HG03045 (cell line): ENCODE measurements around the gene BAHD1.

Source experiments
- ATAC-seq: cut with Tn5 transposase; IDR thresholded peaks from one replicate; pipeline ENCODE4 v1.9.1; 2021; ENCODE audit warnings: mild to moderate bottlenecking, moderate library complexity; ENCODE audit not compliant: unreplicated experiment

BAHD1 gene

GRCh38 chr15:40464595-40465185 is 23.9 kb downstream of the BAHD1 start:
- no peak for ATAC-seq

- no peak for ATAC-seq
These were observed 25.2 kb downstream of the BAHD1 start for GRCh38 chr15:40465939-40466338.

GRCh38 chr15:40466426-40467260 is 25.9 kb downstream of the BAHD1 start:
- ATAC-seq = no peak

GRCh38 chr15:40467261-40467615 is 26.5 kb downstream of the BAHD1 start:
- ATAC-seq = no peak

- ATAC-seq = no peak
These were observed 28.2 kb downstream of the BAHD1 start for GRCh38 chr15:40468898-40469331.

GRCh38 chr15:40469776-40470390 is 29.1 kb downstream of the BAHD1 start:
- ATAC-seq = no peak

- ATAC-seq = peak; percentile 74
These were observed 29.8 kb downstream of the BAHD1 start, which contains the start of gene CHST14 for GRCh38 chr15:40470423-40471104. CHST14 (plus strand) TSS chr15:40470984; CDS start chr15:40471214, 230 bp downstream.

GRCh38 chr15:40471105-40471807 is 30.5 kb downstream of the BAHD1 start:
- ATAC-seq = peak; percentile 26

- ATAC-seq = peak; percentile 6
These were observed 31.0 kb downstream of the BAHD1 start for GRCh38 chr15:40471808-40472150.

- ATAC-seq = no peak
These were observed 31.5 kb downstream of the BAHD1 start for GRCh38 chr15:40472171-40472727.

- no peak for ATAC-seq
These were observed 33.8 kb downstream of the BAHD1 start for GRCh38 chr15:40474581-40474980.

GRCh38 chr15:40477642-40478327 is 37.0 kb downstream of the BAHD1 start:
- no peak for ATAC-seq

GRCh38 chr15:40479024-40479423 is 38.3 kb downstream of the BAHD1 start:
- no peak for ATAC-seq

- ATAC-seq = no peak
These were observed 40.8 kb downstream of the BAHD1 start for GRCh38 chr15:40481341-40482074.

- no peak for ATAC-seq
These were observed 43.2 kb downstream of the BAHD1 start for GRCh38 chr15:40483919-40484318.

- ATAC-seq = no peak
These were observed 45.5 kb downstream of the BAHD1 start for GRCh38 chr15:40486066-40486770.

- ATAC-seq = no peak
These were observed 47.3 kb downstream of the BAHD1 start for GRCh38 chr15:40487816-40488682.
